IMR-90 (cell line): ENCODE data around the gene CD248. TPM values are rescaled to one million over a fixed set of nuclear protein-coding genes. Genes with fewer than 3 reads are reported as not detected.

Experiments
- MXI1 ChIP-seq: IDR thresholded peaks from 2 replicates; pipeline ENCODE4 v1.6.1; 2012; ENCODE audit warnings: low read depth, mild to moderate bottlenecking, low read length, moderate library complexity, borderline replicate concordance
- POLR2A ChIP-seq: IDR thresholded peaks from 2 replicates; pipeline ENCODE4 v1.6.1; 2012; ENCODE audit warnings: mild to moderate bottlenecking, low read depth, low read length
- RAD21 ChIP-seq: IDR thresholded peaks from 2 replicates; pipeline ENCODE4 v1.6.1; 2012; ENCODE audit warnings: low read length, improper control_type of control experiment
- polyA plus RNA-seq, 3 experiments: library from polyadenylated mRNA; depleted of rRNA; stranded (reverse); fragments of >200 nt; gene quantifications; 2 replicates each; pipeline ENCODE4 v1.2.3, GENCODE V29; 2012; ENCODE audit warnings: low replicate concordance in 1 of 3
- total RNA-seq: library from RNA; depleted of rRNA; stranded (reverse); fragments of >200 nt; gene quantifications from 2 replicates; pipeline ENCODE4 v1.2.3, GENCODE V29; 2012
- TF ChIP-seq, protein P1 (sequence below): fragments of 150-350 bp; IDR thresholded peaks from 2 replicates; pipeline ENCODE4 v1.6.1; 2016; ENCODE audit warnings: low read depth, mild to moderate bottlenecking, low read length, moderate library complexity, borderline replicate concordance

Gene CD248
- total and polyA plus RNA-seq, 2 of the 4 experiments (the other 2 are of a cell fraction) = 19.5 to 223 TPM

DNA sequence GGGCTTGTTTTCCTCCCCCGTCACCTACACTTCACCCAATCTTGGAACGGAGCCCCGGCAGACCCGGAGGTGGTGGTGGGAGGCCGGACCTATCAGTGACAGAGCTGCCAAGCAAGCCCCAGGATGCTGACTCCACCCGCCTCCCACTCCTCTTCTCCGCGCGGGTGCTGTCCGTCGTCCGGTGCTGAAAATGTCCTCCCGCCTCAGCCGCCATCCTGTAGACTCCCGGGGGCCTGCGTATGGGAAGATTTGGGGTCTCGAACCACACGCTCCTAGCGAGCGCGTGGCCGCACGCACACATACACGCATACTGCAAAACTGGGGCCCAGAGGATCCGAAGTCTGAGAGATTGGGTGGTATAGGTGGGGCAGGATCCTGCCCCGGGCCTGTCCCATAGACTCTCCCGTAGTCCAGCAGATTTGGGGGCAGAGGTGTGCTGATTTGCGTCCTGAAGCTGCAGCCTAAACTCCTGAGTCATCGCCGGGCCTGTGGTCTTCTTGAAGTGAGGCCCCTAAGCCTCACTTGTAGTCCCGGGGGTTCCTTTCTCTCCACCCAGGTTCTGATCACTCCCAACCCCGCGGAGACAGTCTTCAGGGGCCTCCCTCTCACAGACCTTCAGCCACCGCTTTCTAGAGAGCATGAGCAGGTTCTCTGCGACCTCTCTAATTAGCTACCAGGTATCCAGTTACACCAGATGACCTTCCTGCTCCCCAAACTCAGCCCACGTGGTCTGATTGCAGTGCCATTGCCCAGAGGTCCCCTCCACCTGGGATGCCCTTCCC lies 27.1 kb downstream of the CD248 start (continued):
- TF ChIP-seq, protein P1, sequence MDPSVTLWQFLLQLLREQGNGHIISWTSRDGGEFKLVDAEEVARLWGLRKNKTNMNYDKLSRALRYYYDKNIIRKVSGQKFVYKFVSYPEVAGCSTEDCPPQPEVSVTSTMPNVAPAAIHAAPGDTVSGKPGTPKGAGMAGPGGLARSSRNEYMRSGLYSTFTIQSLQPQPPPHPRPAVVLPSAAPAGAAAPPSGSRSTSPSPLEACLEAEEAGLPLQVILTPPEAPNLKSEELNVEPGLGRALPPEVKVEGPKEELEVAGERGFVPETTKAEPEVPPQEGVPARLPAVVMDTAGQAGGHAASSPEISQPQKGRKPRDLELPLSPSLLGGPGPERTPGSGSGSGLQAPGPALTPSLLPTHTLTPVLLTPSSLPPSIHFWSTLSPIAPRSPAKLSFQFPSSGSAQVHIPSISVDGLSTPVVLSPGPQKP = no peak
- peak; percentile 97 for TF ChIP-seq MXI1
- TF ChIP-seq POLR2A = no peak
- no peak for TF ChIP-seq RAD21
